ENCODE measurements around the gene DMBT1.

DNA sequence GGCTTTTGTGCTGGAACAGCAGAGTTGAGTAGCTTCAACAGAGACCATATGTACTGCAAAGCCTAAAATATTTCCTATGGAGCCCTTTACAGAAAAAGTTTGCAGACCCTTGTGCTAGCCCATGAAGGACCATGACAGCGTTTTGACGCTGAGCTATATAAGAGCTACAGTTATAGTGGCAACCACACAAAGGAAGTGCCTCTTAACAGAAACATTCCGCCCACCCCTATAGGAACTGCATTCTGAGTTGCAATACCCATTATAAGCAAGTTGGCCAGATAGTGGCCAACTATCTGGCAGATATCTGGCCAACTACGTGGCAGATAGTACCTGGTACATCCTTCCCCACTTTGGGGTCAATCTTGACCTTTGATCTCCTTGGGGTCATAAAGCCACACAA, 47.5 kb upstream of the DMBT1 start:
- TF ChIP-seq, protein P1, sequence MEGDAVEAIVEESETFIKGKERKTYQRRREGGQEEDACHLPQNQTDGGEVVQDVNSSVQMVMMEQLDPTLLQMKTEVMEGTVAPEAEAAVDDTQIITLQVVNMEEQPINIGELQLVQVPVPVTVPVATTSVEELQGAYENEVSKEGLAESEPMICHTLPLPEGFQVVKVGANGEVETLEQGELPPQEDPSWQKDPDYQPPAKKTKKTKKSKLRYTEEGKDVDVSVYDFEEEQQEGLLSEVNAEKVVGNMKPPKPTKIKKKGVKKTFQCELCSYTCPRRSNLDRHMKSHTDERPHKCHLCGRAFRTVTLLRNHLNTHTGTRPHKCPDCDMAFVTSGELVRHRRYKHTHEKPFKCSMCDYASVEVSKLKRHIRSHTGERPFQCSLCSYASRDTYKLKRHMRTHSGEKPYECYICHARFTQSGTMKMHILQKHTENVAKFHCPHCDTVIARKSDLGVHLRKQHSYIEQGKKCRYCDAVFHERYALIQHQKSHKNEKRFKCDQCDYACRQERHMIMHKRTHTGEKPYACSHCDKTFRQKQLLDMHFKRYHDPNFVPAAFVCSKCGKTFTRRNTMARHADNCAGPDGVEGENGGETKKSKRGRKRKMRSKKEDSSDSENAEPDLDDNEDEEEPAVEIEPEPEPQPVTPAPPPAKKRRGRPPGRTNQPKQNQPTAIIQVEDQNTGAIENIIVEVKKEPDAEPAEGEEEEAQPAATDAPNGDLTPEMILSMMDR (IDR thresholded peaks at IDR 0.05) = no peak
- TF ChIP-seq POLR2A (IDR thresholded peaks at IDR 0.05) = no peak
- TF ChIP-seq POLR2AphosphoS5 (IDR thresholded peaks at IDR 0.05) = no peak
- TF ChIP-seq EP300 (IDR thresholded peaks at IDR 0.05) = no peak

Data from stomach (tissue), 4 donors.